ENCODE results near the gene UCK2. TPM values are rescaled to one million over a fixed set of nuclear protein-coding genes. Genes with fewer than 3 reads are reported as not detected.
A peak's percentile ranks its signal among the peaks of the same experiment; 100 is the strongest.

UCK2 gene
- total and polyA plus RNA-seq, 2 donors (not counting 3 experiments of a cell fraction or from before 2014, with no cell fraction given) = 62.3 to 74.7 TPM

DNA sequence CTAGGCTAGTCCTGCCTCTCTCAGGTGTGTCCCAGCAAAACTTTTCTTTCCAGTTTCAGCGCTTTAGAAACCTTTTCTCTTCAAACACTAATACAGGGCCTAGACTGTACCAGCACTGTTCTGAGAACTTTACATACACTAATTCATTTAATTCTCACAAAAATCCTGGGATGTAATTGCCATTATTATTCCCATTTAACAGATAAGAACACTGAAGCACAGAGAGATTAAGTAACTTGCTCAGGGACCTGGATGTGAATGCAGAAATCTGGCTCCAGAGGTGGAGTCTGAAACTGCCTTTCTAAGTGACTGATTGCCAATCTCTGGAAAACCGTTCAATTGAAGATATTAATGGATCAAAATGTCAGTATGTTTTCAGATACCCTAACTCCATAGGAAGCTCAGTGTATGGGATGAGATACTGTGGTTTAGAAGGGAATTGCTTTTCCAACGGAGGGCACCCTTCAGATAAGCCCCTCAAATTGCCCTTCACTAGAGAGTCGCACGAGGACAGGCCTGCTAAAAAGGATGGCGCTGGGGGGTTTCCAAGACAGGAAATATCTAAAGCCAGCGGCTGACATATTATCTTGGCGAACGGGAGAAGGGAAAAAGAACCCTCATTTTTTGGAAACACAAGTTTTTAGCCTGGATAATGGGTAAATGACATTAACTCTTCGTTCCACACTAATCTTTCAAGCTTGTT, 698 bp upstream of the UCK2 start:
- H3K9me1 ChIP-seq (replicated peaks; ENCODE audit: control insufficient read depth, extremely low read depth, insufficient read depth, low read length) = no peaks in the 10 kb centered on the region
- no peak for TF ChIP-seq MYC (IDR thresholded peaks at IDR 0.05; ENCODE audit: low read depth, low read length)
- TF ChIP-seq, protein P1, sequence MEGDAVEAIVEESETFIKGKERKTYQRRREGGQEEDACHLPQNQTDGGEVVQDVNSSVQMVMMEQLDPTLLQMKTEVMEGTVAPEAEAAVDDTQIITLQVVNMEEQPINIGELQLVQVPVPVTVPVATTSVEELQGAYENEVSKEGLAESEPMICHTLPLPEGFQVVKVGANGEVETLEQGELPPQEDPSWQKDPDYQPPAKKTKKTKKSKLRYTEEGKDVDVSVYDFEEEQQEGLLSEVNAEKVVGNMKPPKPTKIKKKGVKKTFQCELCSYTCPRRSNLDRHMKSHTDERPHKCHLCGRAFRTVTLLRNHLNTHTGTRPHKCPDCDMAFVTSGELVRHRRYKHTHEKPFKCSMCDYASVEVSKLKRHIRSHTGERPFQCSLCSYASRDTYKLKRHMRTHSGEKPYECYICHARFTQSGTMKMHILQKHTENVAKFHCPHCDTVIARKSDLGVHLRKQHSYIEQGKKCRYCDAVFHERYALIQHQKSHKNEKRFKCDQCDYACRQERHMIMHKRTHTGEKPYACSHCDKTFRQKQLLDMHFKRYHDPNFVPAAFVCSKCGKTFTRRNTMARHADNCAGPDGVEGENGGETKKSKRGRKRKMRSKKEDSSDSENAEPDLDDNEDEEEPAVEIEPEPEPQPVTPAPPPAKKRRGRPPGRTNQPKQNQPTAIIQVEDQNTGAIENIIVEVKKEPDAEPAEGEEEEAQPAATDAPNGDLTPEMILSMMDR (IDR thresholded peaks at IDR 0.05; ENCODE audit: extremely low read depth in 1 of 2, insufficient read depth in 1 of 2, low read depth in 1 of 2, low read length in 2 of 2) = no peak
- TF ChIP-seq POLR2AphosphoS5 (IDR thresholded peaks at IDR 0.05; ENCODE audit: insufficient read depth, low read depth, low read length) = no peak
- no peak for TF ChIP-seq JUN (IDR thresholded peaks at IDR 0.05; ENCODE audit: borderline replicate concordance, insufficient read depth, insufficient read length, low read depth)
- TF ChIP-seq EZH2 (IDR thresholded peaks at IDR 0.05; ENCODE audit: borderline replicate concordance, low read depth, low read length, severe bottlenecking) = no peak
- no peak for TF ChIP-seq GATA2 (IDR thresholded peaks at IDR 0.05; ENCODE audit: insufficient read depth, insufficient read length, low read depth, low read length)
- no peak for TF ChIP-seq FOS (IDR thresholded peaks at IDR 0.05; ENCODE audit: borderline replicate concordance, insufficient read depth, low read length)
- H3K27ac ChIP-seq (ENCODE audit: insufficient read depth, low read depth, low read length) = no peak overlapping the region
- H3K27me3 ChIP-seq (ENCODE audit: control insufficient read depth in 2 of 2, insufficient read depth in 2 of 2, low read length in 2 of 2) = no peaks in the 10 kb centered on the region
- ChIA-PET CTCF (interaction anchor here (0.6 to 1.1 kb wide), 5 partner anchors 9 to 67 kb away, joined by 3 to 4 read pairs (median 3); partner anchors contain the start of gene TMCO1), POLR2A (interaction anchor here (0.9 kb wide), 1 partner anchor 58 kb away, joined by 3 read pairs; the partner anchor contains the start of gene TMCO1)
- FAIRE-seq (no peak), DNase-seq (ENCODE audit: low read depth, low spot score) (no peak)
- H2AFZ ChIP-seq (ENCODE audit: low read depth, low read length) = peak overlapping the region; percentile 87
- dilution Hi-C loops (cut with MboI; ENCODE audit: extremely low pct_ligation_motif_present, low sequenced_read_pairs) = no loop called here
- BruUV-seq (replicated peaks) = no TSS peak
- peak overlapping the region in 2 of 3 experiments; percentile 48 to 77 for H3K4me3 ChIP-seq (replicated peaks in 1 of 3; ENCODE audit: insufficient read depth in 1 of 3, low read depth in 1 of 3, low read length in 3 of 3)
- H3K4me1 ChIP-seq (ENCODE audit: control insufficient read depth, extremely low read depth, insufficient read depth, low read length) = peaks cover 13% of the 10 kb centered on the region
- no peaks in the 10 kb centered on the region for H3K9me3 ChIP-seq (replicated peaks; ENCODE audit: control insufficient read depth, insufficient read depth, low read length)
- H4K20me1 ChIP-seq (replicated peaks; ENCODE audit: control insufficient read depth, extremely low read depth, insufficient read depth, low read length) = no peaks in the 10 kb centered on the region
- peak overlapping the region; percentile 53 for H3K4me2 ChIP-seq (ENCODE audit: insufficient read depth, low read length)
- no peaks in the 10 kb centered on the region for H3K36me3 ChIP-seq (ENCODE audit: control insufficient read depth in 2 of 2, extremely low read depth in 1 of 2, insufficient read depth in 2 of 2, low read length in 2 of 2)
- peak overlapping the region; percentile 28 for H3K9ac ChIP-seq (replicated peaks; ENCODE audit: extremely low read depth, insufficient read depth, low read length)
- intact Hi-C loops (cut with micrococcal nuclease) = loop anchor here (1.0 to 5.0 kb wide), 6 partner anchors 57 to 1011 kb away; partner anchors contain the start of gene POGK
- H3K79me2 ChIP-seq (ENCODE audit: control insufficient read depth, insufficient read depth, low read length) = peaks cover 38% of the 10 kb centered on the region
